Suprapubic skin (tissue), 4 donors: ENCODE results near the gene CTXN1.

Source experiments
- EP300 ChIP-seq: sonication (generic); formaldehyde crosslinking; IDR thresholded peaks from one replicate; pipeline ENCODE4 v1.6.1; 2017; ENCODE audit warnings: antibody characterized with exemption
- POLR2A ChIP-seq, 2 donors: fragments of 450-650 bp; IDR thresholded peaks; one replicate each; pipeline ENCODE4 v1.6.1; 2017; ENCODE audit warnings: antibody characterized with exemption in 2 of 2, mild to moderate bottlenecking in 2 of 2, moderate library complexity in 2 of 2
- POLR2AphosphoS5 ChIP-seq, 3 donors: sonication (generic); formaldehyde crosslinking; IDR thresholded peaks; one replicate each; pipeline ENCODE4 v1.6.1; 2017; ENCODE audit warnings: antibody characterized with exemption in 3 of 3
- TF ChIP-seq, protein P1 (sequence below), 2 donors: fragments of 200-600 bp in 1 of 2; fragments of 450-650 bp in 1 of 2; sonication (generic) in 1 of 2; IDR thresholded peaks; one replicate each; pipeline ENCODE4 v1.5.1; 2016 to 2019; ENCODE audit warnings: antibody characterized with exemption in 2 of 2, mild to moderate bottlenecking in 1 of 2, moderate library complexity in 1 of 2

DNA sequence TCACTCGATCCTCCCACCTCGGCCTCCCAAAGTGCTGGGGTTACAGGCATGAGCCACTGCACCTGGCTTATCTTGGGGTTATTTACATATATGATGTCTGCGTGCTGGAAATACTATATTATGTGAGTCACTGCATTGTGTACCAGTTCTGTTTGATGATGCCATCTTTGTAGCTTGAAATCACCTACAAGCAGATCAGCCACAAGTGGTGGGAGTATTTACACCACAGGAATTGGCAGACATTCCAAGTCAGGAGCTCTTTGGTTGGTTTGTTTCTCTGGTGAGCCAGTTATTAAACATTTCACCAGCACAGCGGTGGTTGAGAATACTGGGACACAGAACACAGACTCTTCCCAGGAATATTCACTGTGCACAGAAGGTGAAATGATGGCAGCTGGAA lies 22.0 kb upstream of the CTXN1 start:
- TF ChIP-seq, protein P1, sequence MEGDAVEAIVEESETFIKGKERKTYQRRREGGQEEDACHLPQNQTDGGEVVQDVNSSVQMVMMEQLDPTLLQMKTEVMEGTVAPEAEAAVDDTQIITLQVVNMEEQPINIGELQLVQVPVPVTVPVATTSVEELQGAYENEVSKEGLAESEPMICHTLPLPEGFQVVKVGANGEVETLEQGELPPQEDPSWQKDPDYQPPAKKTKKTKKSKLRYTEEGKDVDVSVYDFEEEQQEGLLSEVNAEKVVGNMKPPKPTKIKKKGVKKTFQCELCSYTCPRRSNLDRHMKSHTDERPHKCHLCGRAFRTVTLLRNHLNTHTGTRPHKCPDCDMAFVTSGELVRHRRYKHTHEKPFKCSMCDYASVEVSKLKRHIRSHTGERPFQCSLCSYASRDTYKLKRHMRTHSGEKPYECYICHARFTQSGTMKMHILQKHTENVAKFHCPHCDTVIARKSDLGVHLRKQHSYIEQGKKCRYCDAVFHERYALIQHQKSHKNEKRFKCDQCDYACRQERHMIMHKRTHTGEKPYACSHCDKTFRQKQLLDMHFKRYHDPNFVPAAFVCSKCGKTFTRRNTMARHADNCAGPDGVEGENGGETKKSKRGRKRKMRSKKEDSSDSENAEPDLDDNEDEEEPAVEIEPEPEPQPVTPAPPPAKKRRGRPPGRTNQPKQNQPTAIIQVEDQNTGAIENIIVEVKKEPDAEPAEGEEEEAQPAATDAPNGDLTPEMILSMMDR (IDR thresholded peaks at IDR 0.05): no peak
- no peak for TF ChIP-seq EP300
- no peak for TF ChIP-seq POLR2AphosphoS5 (IDR thresholded peaks at IDR 0.05)
- TF ChIP-seq POLR2A (IDR thresholded peaks at IDR 0.05): no peak
